HCT116 (cell line): ENCODE data around the gene XPNPEP3. TPM values are rescaled to one million over a fixed set of nuclear protein-coding genes. Genes with fewer than 3 reads are reported as not detected.

Source experiments
- ATAC-seq: fragments of 200-7000 bp; cut with Tn5 transposase; 2 replicates; pipeline ENCODE4 v1.9.1; 2020; ENCODE audit warnings: mild to moderate bottlenecking, moderate library complexity
- BruUV-seq: library from RNA; stranded (reverse); fragments of 400-500 nt; replicated peaks from 2 replicates; lab custom pipeline; 2021; lab: Mats Ljungman, UMichigan
- CTCF ChIA-PET: fragments of 300-600 bp; sonication (Branson Sonifier 250); formaldehyde crosslinking; loops from one replicate; lab custom pipeline; 2021; ENCODE audit warnings: antibody characterized with exemption; lab: Charles Lee
- POLR2A ChIA-PET: fragments of 300-600, 350-600 bp; sonication (Branson Sonifier 250); formaldehyde crosslinking; loops from one replicate; lab custom pipeline; 2021; ENCODE audit warnings: antibody characterized with exemption; lab: Charles Lee
- RAD21 ChIA-PET, 2 experiments: fragments of 300-600 bp; sonication (Branson Sonifier 250); formaldehyde crosslinking; loops; one replicate each; lab custom pipeline; 2023; ENCODE audit warnings: low total read pairs in 2 of 2; ENCODE audit not compliant: uncharacterized antibody in 2 of 2, unreplicated experiment in 2 of 2, low non-redundant PET in 1 of 2; lab: Charles Lee
- DNase-seq: peaks from one replicate; pipeline ENCODE4 v3.0.0-alpha.2; 2010; ENCODE audit warnings: low read depth, low spot score
- H2AFZ ChIP-seq: fragments of 200-600 bp; shearing (Covaris generic), sonication (generic); 2 replicates; pipeline ENCODE4 v1.6.1; 2017; ENCODE audit warnings: low read depth, mixed run types, mixed read lengths, antibody characterized with exemption, low read length; ENCODE audit not compliant: poor library complexity, severe bottlenecking
- H3K27ac ChIP-seq: 2 replicates; pipeline ENCODE4 v1.5.1; 2012; ENCODE audit warnings: low read depth, low read length
- H3K27me3 ChIP-seq: fragments of 200-600 bp; sonication (generic); 2 replicates; pipeline ENCODE4 v1.6.1; 2016; ENCODE audit warnings: mixed run types, low read length, mixed read lengths; ENCODE audit not compliant: insufficient read depth
- H3K36me3 ChIP-seq, 2 experiments: fragments of 200-500 bp in 1 of 2; fragments of 200-600 bp in 1 of 2; sonication (Bioruptor generic) in 1 of 2; sonication (generic) in 1 of 2; 2 replicates each; pipeline versions ENCODE4 v1.5.1 to v1.6.1; 2014 to 2016; ENCODE audit warnings: low read length in 2 of 2, inconsistent platforms in 1 of 2, mixed read lengths in 1 of 2, mixed run types in 1 of 2; ENCODE audit not compliant: insufficient read depth in 2 of 2, control insufficient read depth in 1 of 2
- H3K4me1 ChIP-seq, 2 experiments: fragments of 200-600 bp in 1 of 2; sonication (generic) in 1 of 2; 2 replicates each; pipeline versions ENCODE4 v1.5.1 to v1.6.1; 2012 to 2017; ENCODE audit warnings: low read length in 2 of 2, inconsistent platforms in 1 of 2, mild to moderate bottlenecking in 1 of 2, mixed read lengths in 1 of 2, mixed run types in 1 of 2, moderate library complexity in 1 of 2; ENCODE audit not compliant: insufficient read depth in 2 of 2, control insufficient read depth in 1 of 2
- H3K4me2 ChIP-seq: fragments of 200-600 bp; sonication (generic); 2 replicates; pipeline ENCODE4 v1.6.1; 2017; ENCODE audit warnings: mixed run types, low read length, mixed read lengths
- H3K4me3 ChIP-seq, 2 experiments: fragments of 200-600 bp in 1 of 2; sonication (generic) in 1 of 2; replicated peaks in 1 of 2; 2 replicates each; pipeline ENCODE4 v1.5.1; 2011 to 2016; ENCODE audit warnings: low read length in 2 of 2, control low read depth in 1 of 2, low read depth in 1 of 2, mild to moderate bottlenecking in 1 of 2, mixed read lengths in 1 of 2, mixed run types in 1 of 2
- H3K79me2 ChIP-seq: fragments of 200-600 bp; sonication (generic); 2 replicates; pipeline ENCODE4 v1.6.1; 2017; ENCODE audit warnings: mild to moderate bottlenecking, mixed run types, low read length, moderate library complexity, mixed read lengths; ENCODE audit not compliant: insufficient read depth
- H3K9ac ChIP-seq: fragments of 200-600 bp; sonication (generic); 2 replicates; pipeline ENCODE4 v1.6.1; 2016; ENCODE audit warnings: low read length, mixed read lengths
- H3K9me2 ChIP-seq: fragments of 200-600 bp; sonication (generic), shearing (Covaris generic); 2 replicates; pipeline ENCODE4 v1.6.1; 2017; ENCODE audit warnings: mixed run types, mild to moderate bottlenecking, moderate library complexity; ENCODE audit not compliant: insufficient read depth
- H3K9me3 ChIP-seq, 2 experiments: fragments of 200-500 bp in 1 of 2; fragments of 200-600 bp in 1 of 2; sonication (Bioruptor generic) in 1 of 2; sonication (generic) in 1 of 2; 2 replicates each; pipeline ENCODE4 v1.6.1; 2014 to 2017; ENCODE audit warnings: low read length in 2 of 2, mixed read lengths in 2 of 2, inconsistent platforms in 1 of 2, low read depth in 1 of 2, mild to moderate bottlenecking in 1 of 2, mixed run types in 1 of 2, moderate library complexity in 1 of 2; ENCODE audit not compliant: control insufficient read depth in 1 of 2, insufficient read depth in 1 of 2
- H4K20me1 ChIP-seq: fragments of 200-600 bp; sonication (generic), shearing (Covaris generic); 2 replicates; pipeline ENCODE4 v1.6.1; 2017; ENCODE audit warnings: mixed run types, mild to moderate bottlenecking, moderate library complexity; ENCODE audit not compliant: insufficient read depth
- CEBPB ChIP-seq: IDR thresholded peaks from 2 replicates; pipeline ENCODE4 v1.6.1; 2012; ENCODE audit warnings: low read depth
- EGR1 ChIP-seq: IDR thresholded peaks from 2 replicates; pipeline ENCODE4 v1.6.1; 2012; ENCODE audit warnings: low read depth
- ELF1 ChIP-seq: IDR thresholded peaks from 2 replicates; pipeline ENCODE4 v1.6.1; 2012; ENCODE audit warnings: low read depth, borderline replicate concordance
- EZH2 ChIP-seq: fragments of 200-600 bp; sonication (generic); IDR thresholded peaks from 2 replicates; pipeline ENCODE4 v1.6.1; 2017; ENCODE audit warnings: antibody characterized with exemption, mixed run types
- EZH2phosphoT487 ChIP-seq: fragments of 200-600 bp; IDR thresholded peaks from 2 replicates; pipeline ENCODE4 v1.6.1; 2018; ENCODE audit warnings: antibody characterized with exemption, borderline replicate concordance
- FOSL1 ChIP-seq: IDR thresholded peaks from 2 replicates; pipeline ENCODE4 v1.6.1; 2012; ENCODE audit warnings: low read depth
- JUND ChIP-seq: IDR thresholded peaks from 2 replicates; pipeline ENCODE4 v1.6.1; 2012
- POLR2A ChIP-seq: IDR thresholded peaks from 2 replicates; pipeline ENCODE4 v1.7.0; 2011; ENCODE audit warnings: borderline replicate concordance; ENCODE audit not compliant: insufficient read depth, insufficient read length; ENCODE audit errors: extremely low read depth
- RAD21 ChIP-seq: IDR thresholded peaks from 2 replicates; pipeline ENCODE4 v1.6.1; 2012; ENCODE audit warnings: low read depth, mild to moderate bottlenecking
- SIN3A ChIP-seq: IDR thresholded peaks from 2 replicates; pipeline ENCODE4 v1.6.1; 2012; ENCODE audit warnings: low read depth
- SRF ChIP-seq: IDR thresholded peaks from 2 replicates; pipeline ENCODE4 v1.6.1; 2012; ENCODE audit warnings: low read depth
- TCF7L2 ChIP-seq: IDR thresholded peaks from 2 replicates; pipeline ENCODE4 v1.7.0; 2011; ENCODE audit warnings: borderline replicate concordance, inconsistent platforms; ENCODE audit not compliant: insufficient read depth, insufficient read length; ENCODE audit errors: extremely low read depth
- YY1 ChIP-seq: IDR thresholded peaks from 2 replicates; pipeline ENCODE4 v1.6.1; 2011; ENCODE audit warnings: low read length, low read depth, moderate library complexity, mild to moderate bottlenecking; ENCODE audit not compliant: insufficient replicate concordance; ENCODE audit errors: extremely low read depth
- ZFX ChIP-seq: fragments of 450-650 bp; IDR thresholded peaks from 2 replicates; pipeline ENCODE4 v1.6.1; 2017
- intact Hi-C: fragments of 100-400 bp; cut with micrococcal nuclease; formaldehyde crosslinking; loops from 2 replicates; pipeline ENCODE4 v1.10.0; 2022
- total RNA-seq: library from RNA; stranded (reverse); gene quantifications from one replicate; pipeline ENCODE4 v1.2.1, GENCODE V29; 2021; ENCODE audit not compliant: unreplicated experiment
- TF ChIP-seq, protein P1 (sequence below): IDR thresholded peaks from 2 replicates; pipeline ENCODE4 v1.6.1; 2012
- TF ChIP-seq, protein P2 (sequence below): IDR thresholded peaks from 2 replicates; pipeline ENCODE4 v1.6.1; 2012

XPNPEP3 gene
- total RNA-seq, 1 experiment from 2014 or later, result 29.8 TPM

DNA sequence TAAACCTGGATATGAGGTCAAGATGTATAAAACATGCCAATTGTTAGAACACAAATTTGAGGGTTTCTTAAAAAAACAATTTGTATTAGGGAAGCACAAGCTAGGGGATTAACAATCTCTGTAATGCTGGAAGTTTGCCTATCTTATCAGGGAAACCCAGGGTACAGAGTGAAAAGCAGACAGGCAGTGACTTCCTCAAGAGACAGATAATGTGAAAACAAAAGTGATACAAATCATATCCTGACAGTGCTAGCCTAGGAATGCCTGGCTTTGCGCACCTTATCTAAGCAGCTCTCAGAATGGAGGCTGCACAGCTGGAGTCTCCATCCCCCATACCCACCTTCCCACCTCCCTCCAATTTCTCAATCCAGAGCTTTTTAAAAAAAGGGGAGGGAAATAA lies 71.7 kb downstream of the XPNPEP3 start:
- intact Hi-C loops, result loop anchor here (10.0 kb wide), 1 partner anchor 166 kb away; the partner anchor contains the start of gene EP300
- no peaks in the 10 kb centered on the region for H3K27me3 ChIP-seq
- CTCF ChIA-PET, result interaction anchor here (0.5 kb wide), 1 partner anchor 27 kb away, joined by 3 read pairs; no protein-coding TSS in a partner anchor
- RAD21 ChIA-PET, result no interaction called here
- no peak overlapping the region for H3K9ac ChIP-seq
- H3K4me1 ChIP-seq, result no peaks in the 10 kb centered on the region
- peaks cover 19 to 24% of the 10 kb centered on the region in 2 experiments for H3K36me3 ChIP-seq
- ATAC-seq (no peak), DNase-seq (no peak)
- no peak for TF ChIP-seq EGR1
- TF ChIP-seq CEBPB, result no peak
- TF ChIP-seq RAD21, result no peak
- TF ChIP-seq SIN3A, result no peak
- no peak for TF ChIP-seq TCF7L2
- no peak for TF ChIP-seq FOSL1
- TF ChIP-seq POLR2A, result no peak
- TF ChIP-seq, protein P1, sequence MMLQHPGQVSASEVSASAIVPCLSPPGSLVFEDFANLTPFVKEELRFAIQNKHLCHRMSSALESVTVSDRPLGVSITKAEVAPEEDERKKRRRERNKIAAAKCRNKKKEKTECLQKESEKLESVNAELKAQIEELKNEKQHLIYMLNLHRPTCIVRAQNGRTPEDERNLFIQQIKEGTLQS, result no peak
- TF ChIP-seq, protein P2, sequence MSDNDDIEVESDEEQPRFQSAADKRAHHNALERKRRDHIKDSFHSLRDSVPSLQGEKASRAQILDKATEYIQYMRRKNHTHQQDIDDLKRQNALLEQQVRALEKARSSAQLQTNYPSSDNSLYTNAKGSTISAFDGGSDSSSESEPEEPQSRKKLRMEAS, result no peak
- no peak for TF ChIP-seq SRF
- no peak for TF ChIP-seq EZH2
- TF ChIP-seq JUND, result no peak
- TF ChIP-seq ELF1, result no peak
- no peak for TF ChIP-seq YY1
- TF ChIP-seq EZH2phosphoT487, result no peak
- no peak for TF ChIP-seq ZFX
- no peak overlapping the region for H3K4me2 ChIP-seq
- no peaks in the 10 kb centered on the region for H3K9me3 ChIP-seq
- no peaks in the 10 kb centered on the region for H4K20me1 ChIP-seq
- TSS peak; percentile 30 for BruUV-seq
- no peak overlapping the region for H3K4me3 ChIP-seq
- H2AFZ ChIP-seq, result no peak overlapping the region
- H3K9me2 ChIP-seq, result no peaks in the 10 kb centered on the region
- H3K79me2 ChIP-seq, result no peaks in the 10 kb centered on the region
- no peak overlapping the region for H3K27ac ChIP-seq
- POLR2A ChIA-PET, result interaction anchor here (0.9 to 1.3 kb wide), 2 partner anchors 14 to 23 kb away, joined by 3 to 4 read pairs; partner anchors contain the start of gene RBX1
